Astrocyte (in vitro differentiated cells and primary cell): Measurements from ENCODE around the gene GALNT18. TPM values are rescaled to one million over a fixed set of nuclear protein-coding genes. Genes with fewer than 3 reads are reported as not detected.
A peak's percentile ranks its signal among the peaks of the same experiment; 100 is the strongest.

Experiments used
- DNase-seq: peaks from one replicate; pipeline ENCODE4 v3.0.0-alpha.2; 2010; ENCODE audit warnings: low read depth
- FAIRE-seq: peaks from 2 replicates; lab custom pipeline; 2011; peaks lifted over from hg19 to GRCh38; lab: Jason Lieb, UNC
- H2AFZ ChIP-seq: 2 replicates; pipeline ENCODE4 v1.6.0; 2012; ENCODE audit warnings: low read depth, low read length, inconsistent platforms
- H3K27ac ChIP-seq: 2 replicates; pipeline ENCODE4 v1.5.1; 2011; ENCODE audit warnings: low read depth, low read length, inconsistent platforms
- H3K27me3 ChIP-seq: 2 replicates; pipeline ENCODE4 v1.6.0; 2011; ENCODE audit warnings: low read length, inconsistent platforms; ENCODE audit not compliant: insufficient read depth
- H3K36me3 ChIP-seq: 2 replicates; pipeline ENCODE4 v1.5.1; 2011; ENCODE audit warnings: low read length, inconsistent platforms; ENCODE audit not compliant: insufficient read depth
- H3K4me1 ChIP-seq: 2 replicates; pipeline ENCODE4 v1.5.1; 2011; ENCODE audit warnings: low read length, inconsistent platforms; ENCODE audit not compliant: insufficient read depth
- H3K4me2 ChIP-seq: 2 replicates; pipeline ENCODE4 v1.6.0; 2012; ENCODE audit warnings: low read length, inconsistent platforms
- H3K4me3 ChIP-seq: 2 replicates; pipeline ENCODE4 v1.5.1; 2011; ENCODE audit warnings: low read depth, mild to moderate bottlenecking, low read length, inconsistent platforms; ENCODE audit not compliant: insufficient read depth
- H3K79me2 ChIP-seq: 2 replicates; pipeline ENCODE4 v1.6.0; 2012; ENCODE audit warnings: mild to moderate bottlenecking, low read length, inconsistent platforms; ENCODE audit not compliant: insufficient read depth
- H3K9ac ChIP-seq: 2 replicates; pipeline ENCODE4 v1.6.0; 2012; ENCODE audit warnings: mild to moderate bottlenecking, low read length, inconsistent platforms
- H3K9me3 ChIP-seq: 2 replicates; pipeline ENCODE4 v1.5.1; 2012; ENCODE audit warnings: low read depth, mild to moderate bottlenecking, low read length, inconsistent platforms; ENCODE audit not compliant: insufficient read depth
- H4K20me1 ChIP-seq: 2 replicates; pipeline ENCODE4 v1.6.0; 2012; ENCODE audit warnings: low read length, inconsistent platforms; ENCODE audit not compliant: insufficient read depth
- H3K27ac Mint-ChIP-seq: one replicate; pipeline ENCODE4 v1.8.0; 2021; ENCODE audit warnings: mild to moderate bottlenecking, mixed read lengths; ENCODE audit not compliant: unreplicated experiment
- H3K27me3 Mint-ChIP-seq: one replicate; pipeline ENCODE4 v1.8.0; 2021; ENCODE audit warnings: low read depth, mixed read lengths; ENCODE audit not compliant: unreplicated experiment
- H3K36me3 Mint-ChIP-seq: one replicate; pipeline ENCODE4 v1.8.0; 2021; ENCODE audit warnings: low read depth, mixed read lengths; ENCODE audit not compliant: unreplicated experiment
- H3K4me1 Mint-ChIP-seq: one replicate; pipeline ENCODE4 v1.8.0; 2021; ENCODE audit warnings: low read depth, mixed read lengths; ENCODE audit not compliant: unreplicated experiment
- H3K4me3 Mint-ChIP-seq: one replicate; pipeline ENCODE4 v1.8.0; 2021; ENCODE audit warnings: mild to moderate bottlenecking, moderate library complexity, mixed read lengths; ENCODE audit not compliant: unreplicated experiment
- H3K9me3 Mint-ChIP-seq: one replicate; pipeline ENCODE4 v1.8.0; 2021; ENCODE audit warnings: mild to moderate bottlenecking, mixed read lengths; ENCODE audit not compliant: unreplicated experiment
- CTCF ChIP-seq: IDR thresholded peaks from 2 replicates; pipeline ENCODE4 v1.5.1; 2011; ENCODE audit warnings: low read depth, mild to moderate bottlenecking, inconsistent platforms, low read length, moderate library complexity; ENCODE audit not compliant: insufficient read depth
- EZH2 ChIP-seq: IDR thresholded peaks from 2 replicates; pipeline ENCODE4 v1.6.1; 2012; ENCODE audit warnings: mild to moderate bottlenecking, low read length, inconsistent platforms; ENCODE audit not compliant: insufficient read depth
- total RNA-seq: library from RNA; stranded (reverse); gene quantifications from 2 replicates; pipeline ENCODE4 v1.2.1, GENCODE V29; 2021

Gene GALNT18
- total RNA-seq, 1 donor from 2014 or later: 6.5 TPM

GRCh38 chr11:11608783-11609232, 13.0 kb downstream of the GALNT18 start:
- DNase-seq: peak; percentile 36
- Mint-ChIP-seq H3K36me3 (no peaks in the 10 kb centered on the region), H3K4me1 (peaks cover 25% of the 10 kb centered on the region), H3K27me3 (peaks cover 9% of the 10 kb centered on the region), H3K4me3 (peak overlapping the region; percentile 11), H3K9me3 (peaks cover 2% of the 10 kb centered on the region), H3K27ac (peak overlapping the region; percentile 34)
- Histone ChIP-seq H3K27me3 (peaks cover 9% of the 10 kb centered on the region), H2AFZ (no peak overlapping the region), H3K9me3 (no peaks in the 10 kb centered on the region), H3K27ac (no peak overlapping the region), H4K20me1 (no peaks in the 10 kb centered on the region), H3K9ac (no peak overlapping the region), H3K4me1 (peaks cover 5% of the 10 kb centered on the region), H3K79me2 (no peaks in the 10 kb centered on the region), H3K4me2 (no peak overlapping the region), H3K36me3 (no peaks in the 10 kb centered on the region), H3K4me3 (no peak overlapping the region)
- FAIRE-seq: no peak
- TF ChIP-seq CTCF (no peak), EZH2 (no peak)

GRCh38 chr11:11607772-11608171, 14.0 kb downstream of the GALNT18 start:
- FAIRE-seq (no peak), DNase-seq (no peak)
- no peaks in the 10 kb centered on the region for H3K79me2 ChIP-seq
- no peak overlapping the region for H2AFZ ChIP-seq
- TF ChIP-seq EZH2 (no peak), CTCF (no peak)
- no peak overlapping the region for H3K27ac ChIP-seq
- no peak overlapping the region for H3K4me2 ChIP-seq
- H3K9me3 ChIP-seq: no peaks in the 10 kb centered on the region
- H3K27me3 Mint-ChIP-seq: peaks cover 7% of the 10 kb centered on the region
- H4K20me1 ChIP-seq: no peaks in the 10 kb centered on the region
- H3K4me1 ChIP-seq: peaks cover 5% of the 10 kb centered on the region
- H3K27me3 ChIP-seq: peaks cover 9% of the 10 kb centered on the region
- H3K4me1 Mint-ChIP-seq: peaks cover 25% of the 10 kb centered on the region
- no peaks in the 10 kb centered on the region for H3K36me3 Mint-ChIP-seq
- H3K36me3 ChIP-seq: no peaks in the 10 kb centered on the region
- no peak overlapping the region for H3K4me3 Mint-ChIP-seq
- peak overlapping the region; percentile 79 for H3K27ac Mint-ChIP-seq
- no peak overlapping the region for H3K9ac ChIP-seq
- peaks cover 3% of the 10 kb centered on the region for H3K9me3 Mint-ChIP-seq
- H3K4me3 ChIP-seq: no peak overlapping the region

- H4K20me1 ChIP-seq: no peaks in the 10 kb centered on the region
- no peaks in the 10 kb centered on the region for H3K36me3 ChIP-seq
- no peak overlapping the region for H3K4me3 Mint-ChIP-seq
- no peak for FAIRE-seq
- H3K27me3 Mint-ChIP-seq: peaks cover 2% of the 10 kb centered on the region
- H3K27me3 ChIP-seq: peaks cover 9% of the 10 kb centered on the region
- H3K4me2 ChIP-seq: no peak overlapping the region
- TF ChIP-seq EZH2 (no peak), CTCF (no peak)
- H3K27ac ChIP-seq: no peak overlapping the region
- H3K79me2 ChIP-seq: no peaks in the 10 kb centered on the region
- H2AFZ ChIP-seq: no peak overlapping the region
- no peak overlapping the region for H3K27ac Mint-ChIP-seq
- H3K9ac ChIP-seq: no peak overlapping the region
- H3K4me1 Mint-ChIP-seq: peaks cover 23% of the 10 kb centered on the region
- peaks cover 4% of the 10 kb centered on the region for H3K36me3 Mint-ChIP-seq
- no peak for DNase-seq
- no peaks in the 10 kb centered on the region for H3K9me3 ChIP-seq
- H3K4me1 ChIP-seq: peaks cover 5% of the 10 kb centered on the region
- H3K9me3 Mint-ChIP-seq: peaks cover 3% of the 10 kb centered on the region
- no peak overlapping the region for H3K4me3 ChIP-seq
These were observed 15.9 kb downstream of the GALNT18 start for GRCh38 chr11:11605821-11606450.
